ENCODE results near the gene DBNDD1.

DNA sequence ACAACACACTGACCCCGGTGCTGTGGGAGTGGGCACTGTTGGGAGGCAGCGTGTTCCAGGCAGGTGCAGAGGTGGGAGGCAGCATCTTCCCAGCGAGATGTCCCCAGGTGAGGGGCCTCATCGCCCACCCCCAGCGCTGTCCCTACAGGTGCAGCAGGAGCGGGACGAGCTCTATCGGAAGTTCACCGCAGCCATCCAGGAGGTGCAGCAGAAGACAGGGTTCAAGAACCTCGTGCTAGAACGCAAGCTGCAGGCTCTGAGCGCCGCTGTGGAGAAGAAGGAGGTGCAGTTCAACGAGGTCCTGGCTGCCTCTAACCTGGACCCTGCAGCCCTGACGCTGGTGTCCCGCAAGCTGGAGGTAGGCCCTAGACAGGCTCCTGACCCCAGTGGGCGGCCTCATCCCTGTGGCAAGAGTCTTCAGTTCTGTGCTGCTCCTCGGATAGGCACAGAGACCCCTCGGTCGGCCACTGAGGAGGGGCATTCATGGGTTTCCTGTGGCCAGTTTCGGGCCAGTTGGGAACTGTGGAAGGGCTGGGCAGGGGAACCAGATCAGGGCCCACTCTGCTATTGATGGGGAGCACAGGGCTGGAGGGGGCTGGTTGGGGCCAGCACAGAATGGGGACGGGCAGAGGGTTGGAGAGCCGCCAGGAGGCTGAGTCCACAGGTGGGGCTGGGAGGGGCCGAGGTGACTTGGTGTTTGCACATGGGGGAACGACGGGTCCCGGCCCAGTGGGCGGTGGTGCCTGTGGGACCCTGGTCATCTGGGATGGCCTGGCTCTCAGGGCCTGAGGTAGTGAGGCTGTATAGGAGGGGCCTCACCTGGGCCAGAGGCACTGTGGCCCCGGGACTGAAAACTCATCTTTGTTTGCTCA is 21.1 kb upstream of the DBNDD1 start:
- TF ChIP-seq, protein P1, sequence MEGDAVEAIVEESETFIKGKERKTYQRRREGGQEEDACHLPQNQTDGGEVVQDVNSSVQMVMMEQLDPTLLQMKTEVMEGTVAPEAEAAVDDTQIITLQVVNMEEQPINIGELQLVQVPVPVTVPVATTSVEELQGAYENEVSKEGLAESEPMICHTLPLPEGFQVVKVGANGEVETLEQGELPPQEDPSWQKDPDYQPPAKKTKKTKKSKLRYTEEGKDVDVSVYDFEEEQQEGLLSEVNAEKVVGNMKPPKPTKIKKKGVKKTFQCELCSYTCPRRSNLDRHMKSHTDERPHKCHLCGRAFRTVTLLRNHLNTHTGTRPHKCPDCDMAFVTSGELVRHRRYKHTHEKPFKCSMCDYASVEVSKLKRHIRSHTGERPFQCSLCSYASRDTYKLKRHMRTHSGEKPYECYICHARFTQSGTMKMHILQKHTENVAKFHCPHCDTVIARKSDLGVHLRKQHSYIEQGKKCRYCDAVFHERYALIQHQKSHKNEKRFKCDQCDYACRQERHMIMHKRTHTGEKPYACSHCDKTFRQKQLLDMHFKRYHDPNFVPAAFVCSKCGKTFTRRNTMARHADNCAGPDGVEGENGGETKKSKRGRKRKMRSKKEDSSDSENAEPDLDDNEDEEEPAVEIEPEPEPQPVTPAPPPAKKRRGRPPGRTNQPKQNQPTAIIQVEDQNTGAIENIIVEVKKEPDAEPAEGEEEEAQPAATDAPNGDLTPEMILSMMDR (conservative IDR thresholded peaks at IDR 0.05; ENCODE audit: low read depth, low read length): no peak
- no peak for TF ChIP-seq EZH2 (IDR thresholded peaks at IDR 0.05; ENCODE audit: borderline replicate concordance, low read depth, low read length, poor library complexity, severe bottlenecking)
